ENCODE measurements around the gene RIPOR1.
A peak's percentile ranks its signal among the peaks of the same experiment; 100 is the strongest.

RIPOR1 gene

DNA sequence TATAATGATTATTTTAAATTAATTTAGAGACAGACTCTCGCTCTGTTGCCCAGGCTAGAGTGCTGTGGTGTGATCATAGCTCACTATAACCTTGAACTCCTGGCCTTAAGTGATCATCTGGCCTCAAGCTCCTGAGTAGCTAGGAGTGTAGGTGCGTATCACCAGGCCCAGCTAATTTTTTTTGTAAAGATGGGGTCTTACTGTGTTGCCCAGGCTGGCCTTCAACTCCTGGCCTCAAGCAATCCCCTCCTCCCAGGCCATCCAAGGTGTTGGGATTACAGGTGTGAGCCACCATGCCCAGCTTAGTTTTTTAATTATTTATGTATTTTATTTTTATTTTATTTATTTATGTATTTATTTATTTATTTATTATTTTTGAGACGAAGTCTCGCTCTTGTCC, 51.6 kb downstream of the RIPOR1 start:
- Histone ChIP-seq H3K4me3 (ENCODE audit: low read depth in 1 of 2, low read length in 1 of 2) (no peak overlapping the region), H3K4me1 (ENCODE audit: control insufficient read depth in 1 of 2, insufficient read depth in 1 of 2, low read depth in 1 of 2, low read length in 1 of 2) (no peaks in the 10 kb centered on the region), H3K27ac (no peak overlapping the region), H3K36me3 (peaks cover 9% of the 10 kb centered on the region), H3K27me3 (no peaks in the 10 kb centered on the region), H3K9me3 (no peaks in the 10 kb centered on the region)
- TF ChIP-seq, protein P1, sequence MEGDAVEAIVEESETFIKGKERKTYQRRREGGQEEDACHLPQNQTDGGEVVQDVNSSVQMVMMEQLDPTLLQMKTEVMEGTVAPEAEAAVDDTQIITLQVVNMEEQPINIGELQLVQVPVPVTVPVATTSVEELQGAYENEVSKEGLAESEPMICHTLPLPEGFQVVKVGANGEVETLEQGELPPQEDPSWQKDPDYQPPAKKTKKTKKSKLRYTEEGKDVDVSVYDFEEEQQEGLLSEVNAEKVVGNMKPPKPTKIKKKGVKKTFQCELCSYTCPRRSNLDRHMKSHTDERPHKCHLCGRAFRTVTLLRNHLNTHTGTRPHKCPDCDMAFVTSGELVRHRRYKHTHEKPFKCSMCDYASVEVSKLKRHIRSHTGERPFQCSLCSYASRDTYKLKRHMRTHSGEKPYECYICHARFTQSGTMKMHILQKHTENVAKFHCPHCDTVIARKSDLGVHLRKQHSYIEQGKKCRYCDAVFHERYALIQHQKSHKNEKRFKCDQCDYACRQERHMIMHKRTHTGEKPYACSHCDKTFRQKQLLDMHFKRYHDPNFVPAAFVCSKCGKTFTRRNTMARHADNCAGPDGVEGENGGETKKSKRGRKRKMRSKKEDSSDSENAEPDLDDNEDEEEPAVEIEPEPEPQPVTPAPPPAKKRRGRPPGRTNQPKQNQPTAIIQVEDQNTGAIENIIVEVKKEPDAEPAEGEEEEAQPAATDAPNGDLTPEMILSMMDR (IDR thresholded peaks at IDR 0.05): no peak

- H3K4me1 ChIP-seq (ENCODE audit: control insufficient read depth in 1 of 2, insufficient read depth in 1 of 2, low read depth in 1 of 2, low read length in 1 of 2): no peaks in the 10 kb centered on the region
- no peak overlapping the region for H3K4me3 ChIP-seq (ENCODE audit: low read depth in 1 of 2, low read length in 1 of 2)
- H3K27me3 ChIP-seq: no peaks in the 10 kb centered on the region
- TF ChIP-seq, protein P1 (IDR thresholded peaks at IDR 0.05): no peak
- no peaks in the 10 kb centered on the region for H3K9me3 ChIP-seq
- no peak overlapping the region for H3K27ac ChIP-seq
- H3K36me3 ChIP-seq: peaks cover 6% of the 10 kb centered on the region
Measured at GRCh38 chr16:67593288-67593687, 64.7 kb downstream of the RIPOR1 start.

DNA sequence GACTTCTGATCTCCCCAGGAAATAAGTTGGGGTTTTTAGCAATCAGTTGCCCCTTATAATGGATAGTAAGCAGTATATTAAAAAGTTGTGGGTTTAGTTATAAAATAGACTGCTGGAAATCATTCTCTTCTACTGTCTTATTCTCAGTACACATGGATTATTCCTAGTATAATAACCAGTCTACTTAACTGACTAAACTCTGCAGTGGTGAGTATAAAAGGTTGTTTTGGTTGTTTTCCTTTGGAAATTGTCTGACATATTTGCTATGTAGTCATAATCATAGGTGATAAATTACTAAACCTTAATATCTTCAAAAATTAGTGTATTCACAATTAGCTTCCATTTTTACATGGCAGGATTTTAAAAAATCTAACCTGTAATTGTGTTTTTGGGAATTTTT, 65.1 kb downstream of the RIPOR1 start:
- H3K9me3 ChIP-seq: no peaks in the 10 kb centered on the region
- no peaks in the 10 kb centered on the region for H3K4me1 ChIP-seq (ENCODE audit: control insufficient read depth in 1 of 2, insufficient read depth in 1 of 2, low read depth in 1 of 2, low read length in 1 of 2)
- no peaks in the 10 kb centered on the region for H3K27me3 ChIP-seq
- H3K36me3 ChIP-seq: peaks cover 8% of the 10 kb centered on the region
- H3K4me3 ChIP-seq (ENCODE audit: low read depth in 1 of 2, low read length in 1 of 2): no peak overlapping the region
- TF ChIP-seq, protein P1 (IDR thresholded peaks at IDR 0.05): no peak
- no peak overlapping the region for H3K27ac ChIP-seq

- no peaks in the 10 kb centered on the region for H3K4me1 ChIP-seq (ENCODE audit: control insufficient read depth in 1 of 2, insufficient read depth in 1 of 2, low read depth in 1 of 2, low read length in 1 of 2)
- no peaks in the 10 kb centered on the region for H3K9me3 ChIP-seq
- peaks cover 10% of the 10 kb centered on the region for H3K36me3 ChIP-seq
- TF ChIP-seq, protein P1 (IDR thresholded peaks at IDR 0.05): no peak
- H3K27ac ChIP-seq: peak overlapping the region; percentile 43
- no peak overlapping the region for H3K4me3 ChIP-seq (ENCODE audit: low read depth in 1 of 2, low read length in 1 of 2)
- H3K27me3 ChIP-seq: no peaks in the 10 kb centered on the region
Measured at GRCh38 chr16:67594256-67594915, 65.8 kb downstream of the RIPOR1 start.

DNA sequence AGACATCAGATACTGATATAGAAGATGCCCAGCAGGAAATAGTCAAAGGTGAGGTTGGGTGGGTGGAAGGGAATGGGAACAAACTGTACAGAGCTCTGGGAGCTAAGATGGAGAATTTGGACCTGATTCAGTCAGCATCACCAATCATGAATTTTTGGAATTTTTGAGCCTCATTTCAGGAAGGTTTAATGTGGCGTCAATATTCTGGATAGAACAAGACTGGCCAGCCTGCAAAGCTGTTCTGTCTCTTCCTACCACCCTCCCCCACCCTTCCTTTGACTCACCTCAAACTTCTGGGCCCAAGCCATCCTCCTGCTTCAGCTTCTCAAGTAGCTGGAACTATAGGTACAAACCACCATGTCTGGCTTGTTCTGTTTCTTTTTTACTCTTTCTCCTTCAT, 66.3 kb downstream of the RIPOR1 start:
- TF ChIP-seq, protein P1 (IDR thresholded peaks at IDR 0.05): no peak

More for the DNA sequence above, 66.3 kb downstream of the RIPOR1 start:
- no peaks in the 10 kb centered on the region for H3K4me1 ChIP-seq (ENCODE audit: control insufficient read depth in 1 of 2, insufficient read depth in 1 of 2, low read depth in 1 of 2, low read length in 1 of 2)
- H3K36me3 ChIP-seq: peaks cover 6% of the 10 kb centered on the region
- H3K27me3 ChIP-seq: no peaks in the 10 kb centered on the region
- no peak overlapping the region for H3K4me3 ChIP-seq (ENCODE audit: low read depth in 1 of 2, low read length in 1 of 2)
- H3K9me3 ChIP-seq: no peaks in the 10 kb centered on the region
- H3K27ac ChIP-seq: peak overlapping the region; percentile 43
